Glomerular visceral epithelial cell (primary cell): ENCODE measurements around the gene LRMDA.

ENCODE experiments used
- DNase-seq: peaks from one replicate; pipeline ENCODE4 v3.0.0-alpha.2; 2016; ENCODE audit errors: extremely low spot score

LRMDA gene

DNA sequence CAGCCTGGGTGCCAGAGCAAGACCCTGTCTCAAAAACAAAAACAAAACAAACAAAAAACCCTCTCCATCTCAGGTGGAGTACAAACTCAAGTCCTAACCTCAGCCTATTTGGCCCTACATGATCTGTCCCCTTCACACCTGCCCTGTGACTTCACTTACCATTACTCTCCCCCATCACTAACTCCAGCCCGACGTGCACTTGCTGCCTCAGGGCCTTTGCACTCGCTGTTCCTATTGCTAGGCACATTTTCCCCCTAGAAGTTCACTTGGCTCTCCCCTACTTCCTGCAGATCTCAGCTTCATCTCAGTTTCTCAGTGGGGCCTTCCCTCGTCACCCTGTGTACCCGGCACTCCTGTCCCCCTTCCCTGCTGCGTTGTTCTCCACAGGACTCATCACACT, 8.5 kb upstream of the LRMDA start:
- no peak for DNase-seq

DNA sequence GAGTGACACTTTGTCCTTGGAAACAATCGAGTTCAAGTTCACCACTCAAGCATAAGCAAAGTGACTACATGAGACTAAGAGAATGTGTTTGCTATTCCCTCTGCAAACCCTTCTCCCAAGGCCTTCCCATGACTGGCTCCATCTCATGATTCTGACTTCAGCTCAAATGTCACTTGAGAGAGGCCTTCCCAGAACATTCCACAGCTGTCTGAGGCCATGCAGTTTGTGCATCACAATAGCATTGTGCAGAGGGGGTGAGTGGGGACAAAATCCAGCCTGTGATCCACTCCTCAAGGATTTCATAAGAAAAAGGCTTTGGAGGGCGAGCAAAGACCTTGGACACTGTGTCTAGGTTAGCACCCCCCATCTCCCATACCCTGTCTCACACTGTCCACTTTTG, 6.9 kb upstream of the LRMDA start:
- DNase-seq, result no peak

DNA sequence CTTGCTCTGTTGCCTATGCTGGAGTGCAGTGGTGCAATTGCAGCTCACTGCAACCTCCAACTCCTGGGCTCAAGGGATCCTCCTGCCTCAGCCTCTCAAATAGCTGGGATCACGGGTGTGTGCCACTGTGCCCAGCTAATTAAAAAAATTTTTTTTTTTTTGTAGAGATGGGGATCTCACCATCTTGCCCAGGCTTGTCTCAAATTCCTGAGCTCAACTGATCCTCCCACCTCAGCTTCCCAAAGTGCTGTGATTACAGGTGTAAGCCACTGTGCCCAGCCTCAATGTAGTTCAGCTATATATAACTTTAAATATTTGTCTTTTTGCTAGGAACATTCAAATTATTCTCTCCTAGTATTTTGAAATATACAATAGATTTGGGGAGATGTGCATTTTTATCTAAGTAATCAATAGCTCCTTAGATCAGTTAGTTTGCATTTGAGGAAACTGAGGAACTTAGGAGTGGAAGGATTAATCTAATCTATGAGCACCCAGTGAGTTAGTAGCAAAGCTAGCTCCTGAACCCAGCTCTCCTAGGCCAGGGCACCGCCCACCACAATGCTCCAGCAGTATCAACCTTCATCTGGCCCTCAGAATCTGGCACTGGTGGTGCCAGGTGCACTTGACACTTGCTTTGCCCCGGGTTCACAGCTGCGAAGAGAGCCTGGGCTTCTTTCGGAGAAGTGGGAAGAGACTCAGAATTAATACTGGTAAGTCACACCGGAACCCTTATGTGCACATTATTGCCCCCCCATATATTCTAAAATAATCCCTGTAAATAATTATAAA, 5.9 kb upstream of the LRMDA start:
- no peak for DNase-seq

DNA sequence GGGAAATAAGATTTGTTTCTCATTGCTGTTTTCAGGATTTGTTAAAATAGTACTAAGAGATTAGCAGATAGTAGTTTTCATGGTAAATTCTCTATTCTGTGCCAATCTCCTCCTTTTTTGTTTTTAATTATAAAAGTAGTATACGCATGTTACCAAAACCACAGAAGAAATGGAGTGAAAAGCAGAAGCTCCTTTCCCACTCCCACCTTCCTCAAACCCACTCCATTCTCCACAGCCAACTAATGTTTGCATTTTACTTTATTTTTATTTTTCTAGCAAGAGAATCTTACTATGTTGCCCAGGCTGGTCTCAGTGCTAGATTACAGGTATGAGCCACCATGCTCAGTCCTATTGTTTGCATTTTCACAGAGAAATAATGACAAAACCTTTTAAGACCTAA, 4.5 kb upstream of the LRMDA start:
- no peak for DNase-seq

DNA sequence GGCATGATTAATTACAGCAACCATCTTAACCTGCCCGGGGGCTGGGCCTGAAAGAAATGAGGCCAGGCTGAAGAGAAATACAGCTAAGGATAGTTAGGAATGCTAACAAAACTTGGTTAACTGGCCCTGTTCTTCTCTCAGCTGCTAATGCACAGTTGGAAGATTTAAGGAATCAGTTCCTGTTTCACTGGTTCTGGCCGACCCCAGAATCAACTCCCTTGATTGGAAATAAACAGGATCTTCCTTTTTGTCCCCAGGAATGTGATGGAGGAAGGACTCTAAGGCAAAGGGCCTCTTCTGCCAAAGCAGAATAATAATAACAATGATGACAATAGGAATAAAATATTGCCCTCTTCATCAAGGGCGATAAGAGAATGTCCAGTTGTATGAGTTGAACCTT, 3.5 kb upstream of the LRMDA start:
- no peak for DNase-seq

DNA sequence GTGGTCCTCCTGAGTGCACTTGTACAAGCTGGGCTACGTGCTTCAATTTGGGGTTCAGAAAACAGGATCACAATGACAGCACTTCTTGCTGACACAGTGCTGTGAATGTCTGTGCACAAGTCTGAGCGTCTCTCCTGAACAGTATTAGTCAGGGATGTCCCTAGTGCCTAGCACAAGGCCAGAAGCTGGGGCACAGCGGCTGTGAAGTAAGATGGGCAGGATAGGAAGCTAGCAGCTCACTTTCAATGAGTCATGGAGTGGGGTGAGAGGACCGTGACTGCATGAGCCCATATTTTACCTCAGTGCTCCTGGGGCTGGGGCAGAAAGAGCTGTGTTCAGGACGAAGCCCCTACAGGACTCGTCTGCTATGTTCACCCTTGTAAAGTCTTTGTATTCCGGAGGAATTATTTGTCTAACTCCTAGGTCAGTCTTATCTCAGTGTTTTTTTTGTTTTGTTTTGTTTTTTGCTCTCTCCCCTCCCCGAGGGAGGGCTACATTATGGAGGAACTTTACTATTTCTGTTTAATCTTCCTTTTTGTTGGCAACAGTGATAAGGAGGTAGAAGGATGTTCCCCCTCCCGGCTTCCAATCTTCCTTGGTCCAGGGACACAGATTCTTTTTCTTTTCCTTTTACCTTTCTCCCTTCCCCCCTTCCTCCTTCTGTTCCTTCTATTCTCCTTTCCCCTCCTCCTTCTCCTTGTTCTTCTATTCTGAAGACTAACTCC, 2.8 kb upstream of the LRMDA start:
- DNase-seq, result peak; percentile 72

DNA sequence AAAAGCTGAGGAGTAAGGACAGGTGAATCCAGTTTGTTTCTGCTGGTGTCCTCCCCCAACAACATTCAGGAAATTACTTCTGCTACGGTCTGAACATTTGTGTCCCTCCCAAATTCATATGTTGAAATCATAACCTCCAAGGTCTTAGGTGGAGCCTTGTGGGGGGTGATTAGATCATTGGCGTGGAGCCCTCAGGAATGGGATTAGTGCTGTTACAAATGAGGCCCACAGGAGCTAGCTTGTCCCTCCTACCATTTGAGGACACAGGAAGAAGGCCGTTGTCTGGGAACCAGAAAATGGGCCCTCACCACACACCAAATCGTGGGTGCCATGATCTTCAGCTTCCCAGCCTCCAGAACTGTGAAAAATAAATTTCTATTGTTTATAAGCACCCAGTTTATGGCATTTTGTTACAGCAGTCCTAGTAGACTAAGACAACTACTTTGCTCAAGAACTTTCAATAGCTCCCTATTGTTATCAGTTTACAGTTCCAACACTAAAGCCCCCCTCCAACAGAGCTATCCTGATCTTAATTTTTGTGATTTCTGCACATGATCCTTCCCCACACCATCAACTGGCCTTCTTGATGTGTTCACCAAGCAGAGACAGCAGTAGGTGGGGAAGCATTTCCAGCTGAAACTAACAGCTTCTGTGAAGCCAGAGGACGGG, 2.1 kb upstream of the LRMDA start:
- peak; percentile 50 for DNase-seq

DNA sequence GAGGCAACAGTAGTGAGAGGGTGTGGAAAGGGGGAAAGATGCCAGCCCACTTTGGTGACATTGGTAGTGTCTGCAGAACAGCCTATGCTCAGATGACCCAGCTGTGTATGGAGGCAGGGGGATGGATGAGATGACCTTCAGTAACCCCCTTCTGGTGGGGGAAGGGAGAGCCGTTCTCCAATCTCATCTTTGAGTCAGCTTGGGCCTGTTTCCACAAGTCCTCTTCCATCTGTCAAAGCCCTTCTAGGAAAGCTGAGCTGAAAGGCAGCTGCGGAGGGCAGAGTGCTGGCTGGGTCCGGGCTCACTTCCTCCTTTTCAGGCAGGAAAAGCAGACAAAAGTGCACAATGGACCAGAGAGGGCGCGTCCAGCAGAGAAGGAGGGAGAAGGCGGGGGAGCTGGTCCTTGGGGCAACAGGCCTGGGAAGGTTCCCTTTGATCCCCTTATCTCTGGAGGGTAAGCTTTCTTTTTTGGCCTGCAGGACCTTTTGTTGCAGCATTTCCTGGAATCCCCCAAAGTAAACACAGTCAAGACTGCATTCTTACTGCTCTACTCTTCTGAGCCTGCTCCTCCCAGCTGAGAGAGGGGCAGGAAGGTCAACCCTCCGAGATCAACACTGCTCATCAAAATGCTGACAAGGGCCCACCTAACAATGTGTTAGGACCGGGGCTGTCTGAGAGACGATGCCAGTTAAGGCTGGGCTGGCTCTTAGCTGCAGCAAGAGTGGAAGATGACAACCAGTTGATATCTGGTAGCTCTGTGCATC, 1.2 kb upstream of the LRMDA start:
- DNase-seq, result no peak

DNA sequence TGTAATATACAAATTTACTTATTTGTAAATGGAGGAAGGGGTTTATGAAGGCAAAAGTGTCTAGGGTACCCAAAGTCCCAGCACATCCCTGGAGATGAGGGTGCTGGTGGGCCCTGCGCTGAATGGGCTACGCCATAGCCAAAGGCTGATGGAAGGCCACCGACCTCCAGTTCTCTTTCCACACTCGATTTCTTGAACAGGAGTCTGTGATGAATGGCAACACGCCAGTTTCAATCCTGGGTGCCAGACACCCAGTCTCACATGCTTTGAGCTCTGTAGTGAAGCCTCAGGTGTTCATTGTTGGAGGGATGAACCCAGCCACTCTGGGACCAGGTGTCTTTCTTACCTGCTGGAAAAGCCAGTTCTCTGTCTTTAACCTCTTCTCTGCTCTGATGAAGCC, 752 bp downstream of the LRMDA start:
- DNase-seq, result no peak

DNA sequence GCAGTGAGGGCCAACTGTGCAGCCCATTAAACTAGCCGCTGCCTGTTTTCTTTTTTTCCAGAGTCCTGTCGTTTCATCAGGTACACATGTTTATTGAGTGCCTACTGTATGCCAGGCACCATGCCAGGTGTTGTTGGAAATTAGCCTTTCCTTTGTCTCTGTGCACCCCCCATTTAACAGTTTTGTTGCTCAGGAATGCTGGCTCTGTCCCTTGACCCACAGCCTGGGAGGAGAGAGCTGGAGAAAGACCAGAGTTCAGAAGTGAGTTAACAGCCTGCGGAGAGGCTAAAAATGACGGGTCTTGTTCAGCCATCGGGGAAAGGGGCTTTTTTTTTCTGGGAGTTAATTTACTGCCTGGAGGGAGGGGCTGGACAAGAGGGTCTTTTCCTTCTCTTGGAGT, 1.3 kb downstream of the LRMDA start:
- DNase-seq, result no peak

DNA sequence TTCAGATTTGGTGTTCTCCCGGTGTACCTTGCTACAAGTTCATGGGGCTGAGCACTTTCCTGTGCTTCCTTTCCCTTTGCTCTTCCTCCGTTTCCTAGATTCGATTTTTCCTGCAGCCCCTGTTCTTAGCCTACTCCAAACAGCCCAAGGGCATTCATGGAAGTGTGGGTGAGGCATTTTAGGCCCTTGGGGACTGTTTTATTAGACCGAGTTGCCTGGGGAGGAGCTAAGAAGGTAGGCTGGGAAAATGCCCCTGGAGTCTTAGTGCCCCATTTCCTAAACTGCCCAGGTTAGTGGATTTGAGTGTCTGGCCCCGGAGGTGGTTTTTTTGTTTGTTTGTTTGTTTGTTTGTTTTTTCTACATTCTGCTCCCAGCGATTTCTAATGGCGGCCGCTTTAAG, 1.8 kb downstream of the LRMDA start:
- no peak for DNase-seq

DNA sequence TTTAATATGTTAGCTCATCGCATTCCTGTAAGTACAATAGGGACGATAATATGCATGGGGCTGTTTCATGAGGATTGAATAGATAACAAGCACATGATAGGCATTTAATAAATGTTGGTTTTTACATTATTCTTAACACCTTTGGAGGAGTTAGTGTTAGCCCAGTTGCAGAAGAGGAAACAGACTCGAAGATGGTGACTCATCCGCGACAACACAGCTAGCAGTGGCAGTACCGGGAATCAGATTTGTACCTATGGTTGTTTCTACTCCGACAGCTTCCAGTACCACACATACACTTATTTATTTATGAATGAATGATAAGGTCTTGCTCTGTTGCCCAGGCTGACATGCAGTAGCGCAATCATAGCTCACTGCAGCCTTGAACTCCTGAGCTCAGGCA, 2.9 kb downstream of the LRMDA start:
- DNase-seq, result no peak

DNA sequence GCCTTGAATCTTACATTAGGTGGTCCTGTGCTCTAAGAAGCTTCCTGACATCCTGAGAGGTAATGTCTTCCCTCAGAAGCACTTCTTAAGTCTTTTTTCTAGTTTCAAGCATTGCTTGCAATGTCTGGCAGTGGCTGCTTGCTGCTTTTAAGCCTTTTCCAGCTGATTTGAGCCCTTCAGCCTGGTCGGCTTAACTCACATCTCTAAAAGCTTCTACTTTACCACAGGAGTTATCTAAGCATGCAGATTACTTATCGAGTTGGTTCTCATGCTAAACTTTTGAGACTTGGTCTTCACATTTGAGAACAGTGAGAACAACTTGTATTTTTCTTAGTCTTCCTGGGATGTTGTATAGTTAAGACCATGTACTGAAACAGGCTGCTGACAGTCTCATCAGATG, 3.9 kb downstream of the LRMDA start:
- DNase-seq, result no peak

DNA sequence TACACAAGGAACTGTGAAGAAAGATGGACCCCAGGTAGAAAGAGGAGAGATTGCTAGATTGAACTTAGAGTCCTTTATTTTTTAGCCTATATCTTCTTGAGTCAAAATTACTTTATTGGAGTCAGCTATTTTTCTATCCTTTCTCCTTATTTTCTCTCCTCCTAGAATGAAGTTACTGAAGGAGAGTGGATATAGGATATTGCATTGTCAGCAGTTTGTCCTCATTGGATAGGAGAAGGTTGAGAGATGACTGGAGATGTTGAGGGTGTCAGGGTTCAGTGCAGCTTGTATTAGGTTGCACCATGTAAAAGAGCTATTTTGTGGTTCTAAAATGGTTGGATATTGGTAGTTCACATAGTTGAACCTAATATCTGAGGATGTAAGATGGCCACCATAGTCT, 5.5 kb downstream of the LRMDA start:
- no peak for DNase-seq

DNA sequence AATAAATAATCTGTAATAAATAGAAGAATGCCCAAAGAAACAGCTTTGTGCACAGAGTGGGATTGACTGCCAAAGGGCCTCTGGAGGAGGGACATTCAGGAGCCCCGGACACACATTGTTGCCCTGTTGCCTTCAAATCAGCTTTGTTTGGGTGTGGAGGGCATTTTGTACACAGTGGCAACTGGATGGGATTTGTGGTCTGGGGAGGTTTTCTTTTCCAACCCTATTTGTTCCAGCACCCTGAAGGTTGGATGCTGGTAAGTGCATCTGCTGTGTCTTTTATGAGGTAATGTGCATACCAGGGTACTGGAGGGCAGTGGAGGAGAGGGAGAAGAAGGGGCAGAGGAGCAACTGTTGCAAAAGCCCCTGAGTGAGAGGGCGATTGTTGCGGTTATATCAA, 6.3 kb downstream of the LRMDA start:
- no peak for DNase-seq

DNA sequence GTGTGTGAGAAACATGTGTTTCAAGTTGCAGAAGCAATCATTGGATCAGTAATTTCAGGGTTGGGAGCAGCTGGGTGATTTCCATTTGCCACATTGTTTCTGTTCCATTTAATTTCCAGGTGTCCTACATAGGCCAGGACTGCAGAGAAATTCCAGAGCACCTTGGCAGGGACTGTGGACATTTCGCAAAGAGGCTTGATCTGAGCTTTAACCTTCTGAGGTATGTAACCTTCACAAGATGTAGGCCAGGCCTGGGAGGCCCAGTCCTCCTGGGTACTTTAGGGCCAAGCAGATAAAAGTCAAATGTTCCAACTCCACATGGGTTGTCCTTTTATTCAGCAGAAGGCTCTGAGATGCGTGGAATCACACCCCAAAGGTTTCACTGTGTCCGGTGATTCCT, 6.9 kb downstream of the LRMDA start:
- no peak for DNase-seq

DNA sequence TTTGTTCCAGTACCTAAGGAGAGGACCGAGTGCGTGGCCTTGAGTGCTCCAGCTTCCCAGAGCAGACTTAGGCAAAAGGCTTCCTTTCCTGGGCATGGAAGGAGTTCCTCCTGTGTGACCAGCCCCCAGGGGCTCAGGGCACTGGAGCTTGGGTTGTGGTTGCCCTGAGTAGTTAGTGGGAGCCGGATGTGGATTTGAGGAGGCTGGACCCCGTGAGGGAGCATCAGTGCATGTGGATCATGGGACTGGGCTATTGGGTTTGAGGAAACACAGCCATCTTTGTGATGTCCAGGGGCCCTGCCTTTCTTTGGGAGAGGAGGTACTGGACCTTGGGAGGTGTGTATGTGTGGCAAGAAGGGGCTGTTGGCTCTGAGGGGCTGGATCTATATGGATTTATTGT, 8.4 kb downstream of the LRMDA start:
- no peak for DNase-seq

DNA sequence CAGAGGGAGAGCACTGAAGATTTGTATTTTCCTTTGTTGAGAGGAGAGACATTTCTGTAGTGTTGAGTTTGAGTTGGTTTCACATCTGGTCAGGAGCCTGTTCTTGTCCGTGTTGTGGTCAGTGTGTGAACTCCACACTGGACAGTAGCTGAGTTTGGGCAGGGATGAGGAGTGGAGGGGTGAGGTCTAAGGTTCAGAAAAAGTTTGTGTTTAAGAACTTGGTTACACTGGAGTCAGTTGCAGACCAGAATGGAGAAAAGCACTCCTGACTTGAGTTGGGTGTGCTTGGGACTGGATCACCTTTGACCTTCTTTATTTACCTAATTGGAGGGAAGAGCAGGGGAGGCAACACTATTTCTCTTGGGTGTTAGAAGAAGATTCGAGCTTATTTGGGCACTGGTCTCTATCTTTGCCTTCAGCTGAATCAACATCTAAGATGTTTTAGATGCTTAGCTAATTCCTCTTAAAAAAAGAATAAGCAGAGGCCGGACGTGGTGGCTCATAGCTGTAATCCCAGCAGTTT, 8.9 kb downstream of the LRMDA start:
- DNase-seq, result no peak

DNA sequence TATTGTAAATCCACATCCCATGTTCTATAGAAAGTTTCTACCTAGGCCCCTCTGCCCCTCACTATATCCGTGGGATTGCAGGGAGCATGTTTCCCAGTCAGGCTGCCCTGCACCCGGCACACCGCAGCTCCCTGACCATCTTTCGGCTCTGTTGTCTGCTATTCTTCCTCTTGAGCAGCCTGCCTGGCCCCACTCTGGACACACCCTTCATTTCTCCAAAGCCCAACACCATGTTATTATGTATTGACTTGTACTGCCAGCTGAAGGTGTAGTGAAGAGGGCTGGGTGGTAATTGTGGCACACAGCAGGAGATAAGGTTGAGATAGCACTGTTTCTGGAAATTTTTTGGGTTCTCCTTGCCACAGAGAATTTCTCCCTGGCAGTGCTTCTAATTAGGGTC, 9.8 kb downstream of the LRMDA start:
- no peak for DNase-seq

DNA sequence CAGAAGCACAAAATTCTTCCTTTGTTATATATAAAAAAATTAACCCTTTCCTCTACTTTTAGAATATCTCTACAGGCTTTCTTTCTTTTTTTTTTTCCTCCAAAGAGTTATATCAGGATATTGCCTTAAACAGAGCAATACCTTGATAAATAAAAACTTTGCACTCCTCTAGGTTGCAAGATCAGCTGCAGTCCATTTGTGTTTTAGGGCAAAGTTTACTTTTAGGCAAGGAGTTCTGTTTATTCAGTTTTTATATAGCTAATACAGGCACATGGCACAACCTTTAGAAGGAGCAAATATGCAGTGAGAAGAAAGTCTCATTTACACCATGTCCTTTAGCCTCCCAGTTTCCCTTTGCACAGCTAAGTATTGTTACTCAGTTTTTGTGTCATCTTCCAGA, 10.3 kb downstream of the LRMDA start:
- no peak for DNase-seq

DNA sequence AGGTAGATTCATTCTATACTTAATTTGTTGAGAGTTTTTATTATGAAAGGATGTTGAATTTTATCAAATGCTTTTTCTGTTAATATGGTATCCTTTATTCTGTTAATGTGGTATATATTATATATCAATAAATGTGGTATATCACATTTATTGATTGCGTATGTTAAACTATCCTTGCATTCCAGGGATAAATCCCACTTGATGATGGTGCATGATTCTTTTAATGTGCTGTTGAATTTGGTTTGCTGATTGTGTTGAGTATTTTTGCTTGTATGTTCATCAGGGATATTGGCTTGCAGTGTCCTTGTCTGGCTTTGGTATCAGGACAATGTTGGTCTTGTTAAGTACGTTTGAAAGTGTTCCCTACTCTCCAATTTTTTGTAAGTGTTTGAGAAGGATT, 11.9 kb downstream of the LRMDA start:
- no peak for DNase-seq

DNA sequence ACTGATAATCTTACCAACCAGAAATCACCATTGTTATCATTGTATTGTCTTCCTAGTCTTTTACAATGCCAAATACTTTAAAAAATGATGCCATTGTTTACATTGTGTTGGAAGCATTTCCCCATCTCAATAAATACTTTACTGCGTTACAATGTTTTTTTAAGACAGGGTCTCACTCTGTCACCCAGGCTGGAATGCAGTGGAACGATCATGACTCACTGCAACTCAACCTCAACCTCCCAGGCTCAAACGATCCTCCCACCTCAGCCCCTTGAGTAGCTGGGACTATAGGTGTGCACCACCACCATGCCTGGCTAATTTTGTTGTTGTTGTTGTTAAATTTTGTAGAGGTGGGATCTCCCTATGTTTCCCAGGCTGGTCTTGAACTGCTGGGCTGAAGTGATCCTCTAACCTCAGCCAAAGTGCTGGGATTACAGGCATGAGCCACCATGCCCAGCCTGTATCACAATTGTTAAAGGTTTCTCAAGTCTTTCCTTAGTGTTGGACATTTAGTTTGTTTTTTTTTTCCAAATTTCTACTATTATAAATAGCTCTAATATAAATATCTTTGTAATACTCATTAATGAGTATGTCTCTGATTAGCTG, 13.5 kb downstream of the LRMDA start:
- peak; percentile 30 for DNase-seq
